ENCODE measurements around the gene TSPAN8. TPM values are rescaled to one million over a fixed set of nuclear protein-coding genes. Genes with fewer than 3 reads are reported as not detected.
A peak's percentile ranks its signal among the peaks of the same experiment; 100 is the strongest.

TSPAN8 gene
- total RNA-seq, 1 donor from 2014 or later = 5.5 TPM

DNA sequence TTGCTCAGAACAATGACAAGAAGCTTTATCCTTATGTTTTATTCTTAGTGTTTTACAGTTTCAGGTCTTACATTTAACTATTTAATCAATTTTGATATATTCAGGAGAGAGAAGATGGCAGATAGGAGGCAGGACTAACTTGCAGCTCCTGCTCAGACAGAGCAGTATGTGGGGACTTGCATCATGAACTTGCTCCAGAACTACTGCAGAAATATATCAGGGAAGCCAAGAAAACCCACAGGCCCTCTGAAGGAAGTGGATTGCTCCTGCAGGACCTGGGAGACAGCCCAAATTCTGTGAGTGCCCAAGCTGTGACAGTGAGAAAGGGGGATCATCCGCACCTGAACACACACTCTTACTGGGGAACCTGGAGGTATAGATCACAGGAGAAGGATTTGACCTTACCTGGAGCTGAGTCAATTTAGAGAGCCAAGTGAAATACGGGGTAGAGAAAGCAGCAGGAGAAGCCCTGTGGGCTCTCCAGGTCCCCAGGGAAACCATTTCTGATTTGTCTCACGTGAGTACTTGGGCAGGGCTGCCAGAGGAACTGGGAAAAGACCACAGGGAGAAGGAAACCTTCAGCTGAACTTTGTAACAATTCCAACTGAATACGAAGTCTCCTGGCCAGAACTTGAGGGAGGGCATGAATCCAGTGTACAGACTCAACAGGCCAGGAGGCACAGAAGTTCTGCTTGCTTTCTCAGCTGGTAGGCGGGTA, 28.9 kb upstream of the TSPAN8 start:
- intact Hi-C loops (cut with DNase I) = no loop called here
- Histone ChIP-seq H3K4me1 (no peaks in the 10 kb centered on the region), H3K4me3 (no peak overlapping the region), H3K27ac (peak overlapping the region in 1 of 2 donors; percentile 10), H3K36me3 (no peaks in the 10 kb centered on the region), H3K27me3 (no peaks in the 10 kb centered on the region), H3K9me3 (no peaks in the 10 kb centered on the region)
- no peak for DNase-seq (ENCODE audit: low spot score in 2 of 2)
- TF ChIP-seq CTCF (IDR thresholded peaks at IDR 0.05) = no peak

DNA sequence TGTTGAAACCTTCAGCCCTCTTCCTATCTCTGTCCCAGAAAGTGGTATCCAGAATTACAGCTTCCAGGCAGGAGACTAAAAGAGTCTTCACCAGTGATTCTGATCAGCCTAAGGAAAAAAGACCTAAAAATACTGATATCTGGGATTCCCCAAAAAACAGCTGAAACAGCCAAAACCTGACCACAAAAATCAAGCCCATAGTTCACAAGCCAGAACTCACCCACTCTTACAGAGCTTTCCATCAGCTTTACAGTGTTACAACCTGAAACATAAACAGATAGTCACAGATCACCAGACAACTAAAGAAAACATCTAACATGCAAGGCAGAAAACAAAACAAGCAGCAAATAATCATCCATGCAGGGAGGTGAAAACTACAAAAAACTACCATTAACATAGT, 26.0 kb upstream of the TSPAN8 start:
- intact Hi-C loops (cut with DNase I) = no loop called here
- H3K36me3 ChIP-seq = no peaks in the 10 kb centered on the region
- H3K4me1 ChIP-seq = no peaks in the 10 kb centered on the region
- no peaks in the 10 kb centered on the region for H3K9me3 ChIP-seq
- H3K27ac ChIP-seq = no peak overlapping the region
- no peak overlapping the region for H3K4me3 ChIP-seq
- no peaks in the 10 kb centered on the region for H3K27me3 ChIP-seq
- DNase-seq (ENCODE audit: low spot score in 2 of 2) = no peak
- TF ChIP-seq CTCF (IDR thresholded peaks at IDR 0.05) = no peak

GRCh38 chr12:71183018-71183417, 25.2 kb upstream of the TSPAN8 start:
- TF ChIP-seq CTCF (IDR thresholded peaks at IDR 0.05) = no peak
- Histone ChIP-seq H3K9me3 (no peaks in the 10 kb centered on the region), H3K4me3 (no peak overlapping the region), H3K36me3 (no peaks in the 10 kb centered on the region), H3K27me3 (no peaks in the 10 kb centered on the region), H3K4me1 (no peaks in the 10 kb centered on the region), H3K27ac (no peak overlapping the region)
- no peak for DNase-seq (ENCODE audit: low spot score in 2 of 2)
- intact Hi-C loops (cut with DNase I) = no loop called here

- Histone ChIP-seq H3K27me3 (no peaks in the 10 kb centered on the region), H3K27ac (no peak overlapping the region), H3K9me3 (no peaks in the 10 kb centered on the region), H3K4me1 (no peaks in the 10 kb centered on the region), H3K4me3 (no peak overlapping the region), H3K36me3 (no peaks in the 10 kb centered on the region)
- no peak for TF ChIP-seq CTCF (IDR thresholded peaks at IDR 0.05)
- DNase-seq (ENCODE audit: low spot score in 2 of 2) = no peak
- intact Hi-C loops (cut with DNase I) = no loop called here
Observed at GRCh38 chr12:71178162-71178561, 20.4 kb upstream of the TSPAN8 start.

GRCh38 chr12:71174825-71175224, 17.0 kb upstream of the TSPAN8 start:
- DNase-seq (ENCODE audit: low spot score in 2 of 2) = no peak
- TF ChIP-seq CTCF (IDR thresholded peaks at IDR 0.05) = no peak
- no peaks in the 10 kb centered on the region for H3K9me3 ChIP-seq
- H3K4me3 ChIP-seq = no peak overlapping the region
- H3K4me1 ChIP-seq = no peaks in the 10 kb centered on the region
- H3K36me3 ChIP-seq = no peaks in the 10 kb centered on the region
- H3K27me3 ChIP-seq = no peaks in the 10 kb centered on the region
- intact Hi-C loops (cut with DNase I) = no loop called here
- H3K27ac ChIP-seq = no peak overlapping the region

DNA sequence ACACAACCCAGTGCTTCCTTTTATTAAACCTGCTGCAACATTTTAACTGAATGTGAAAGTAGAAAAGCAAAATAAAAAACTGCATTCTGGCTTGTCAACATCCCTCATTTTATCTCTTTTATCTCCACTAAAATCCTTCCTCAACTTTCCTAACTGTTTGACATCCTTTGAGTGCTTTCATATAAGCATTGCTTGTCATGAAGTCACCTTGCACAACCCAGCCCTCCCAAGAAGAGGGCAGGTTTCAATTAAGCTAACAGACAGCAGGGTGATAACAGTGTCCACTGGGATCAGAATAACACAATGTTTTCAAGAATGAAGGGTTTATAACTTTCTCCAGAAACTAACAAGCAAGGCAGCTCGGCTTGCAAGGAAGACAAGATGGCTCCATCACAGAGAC, 16.3 kb upstream of the TSPAN8 start:
- no peak for TF ChIP-seq CTCF (IDR thresholded peaks at IDR 0.05)
- Histone ChIP-seq H3K27ac (no peak overlapping the region), H3K27me3 (no peaks in the 10 kb centered on the region), H3K4me3 (no peak overlapping the region), H3K9me3 (no peaks in the 10 kb centered on the region), H3K4me1 (no peaks in the 10 kb centered on the region), H3K36me3 (no peaks in the 10 kb centered on the region)
- DNase-seq (ENCODE audit: low spot score in 2 of 2) = no peak
- intact Hi-C loops (cut with DNase I) = no loop called here
